NCI-H1436 (cell line): ENCODE data around the gene TMPRSS5.
"Not testable (repeated sequence)": the region's sequence is repeated elsewhere in the genome, so short reads cannot be mapped to it uniquely, and the experiment has no call there.

ENCODE experiments used
- DNase-seq: peaks from one replicate; lab custom pipeline; 2025; lab: John Stamatoyannopoulos, UW

TMPRSS5 gene

GRCh38 chr11:113697111-113697510 lies 9.0 kb downstream of the TMPRSS5 start:
- DNase-seq, result no peak

DNA sequence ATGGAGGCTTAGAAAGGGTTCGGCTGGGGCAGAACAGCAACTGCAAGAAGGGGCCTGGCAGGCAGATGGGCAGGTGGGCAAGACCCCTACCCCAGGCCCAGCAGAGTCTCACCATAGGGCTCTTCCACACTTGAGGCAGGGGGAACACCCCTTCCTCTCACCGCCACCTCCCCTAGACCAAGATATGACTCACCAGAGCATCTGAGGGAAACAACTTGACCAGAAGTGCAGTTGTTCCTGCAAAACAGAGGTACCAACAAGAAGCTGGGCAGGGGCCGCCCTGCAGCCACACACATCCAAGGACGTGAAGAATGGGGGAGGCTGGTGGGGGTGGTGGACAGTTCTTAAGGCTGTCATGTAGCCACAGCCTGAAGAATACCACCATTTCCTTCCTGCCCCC lies 10.9 kb downstream of the TMPRSS5 start:
- no peak for DNase-seq

DNA sequence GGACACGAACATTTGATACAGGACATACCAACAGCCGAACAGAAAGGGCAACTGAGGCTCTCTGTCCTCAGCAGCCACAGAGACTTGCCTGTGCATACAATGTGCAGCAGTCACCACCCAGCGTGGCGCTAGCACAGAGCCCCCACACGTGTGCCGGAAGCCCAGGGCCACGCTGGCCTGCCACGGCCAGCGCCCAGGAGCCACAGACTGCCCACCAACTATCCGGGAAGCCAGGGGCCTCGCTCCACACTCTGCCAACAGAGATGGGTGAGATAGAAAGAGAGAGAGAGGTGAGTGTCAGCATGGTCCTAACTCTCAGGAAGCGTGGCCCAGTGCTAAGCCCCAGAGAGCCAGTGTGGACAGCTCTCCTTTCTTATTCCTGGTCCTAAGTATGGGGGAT lies 11.7 kb downstream of the TMPRSS5 start:
- no peak for DNase-seq

GRCh38 chr11:113693030-113693429 lies 13.1 kb downstream of the TMPRSS5 start:
- DNase-seq, result no peak

DNA sequence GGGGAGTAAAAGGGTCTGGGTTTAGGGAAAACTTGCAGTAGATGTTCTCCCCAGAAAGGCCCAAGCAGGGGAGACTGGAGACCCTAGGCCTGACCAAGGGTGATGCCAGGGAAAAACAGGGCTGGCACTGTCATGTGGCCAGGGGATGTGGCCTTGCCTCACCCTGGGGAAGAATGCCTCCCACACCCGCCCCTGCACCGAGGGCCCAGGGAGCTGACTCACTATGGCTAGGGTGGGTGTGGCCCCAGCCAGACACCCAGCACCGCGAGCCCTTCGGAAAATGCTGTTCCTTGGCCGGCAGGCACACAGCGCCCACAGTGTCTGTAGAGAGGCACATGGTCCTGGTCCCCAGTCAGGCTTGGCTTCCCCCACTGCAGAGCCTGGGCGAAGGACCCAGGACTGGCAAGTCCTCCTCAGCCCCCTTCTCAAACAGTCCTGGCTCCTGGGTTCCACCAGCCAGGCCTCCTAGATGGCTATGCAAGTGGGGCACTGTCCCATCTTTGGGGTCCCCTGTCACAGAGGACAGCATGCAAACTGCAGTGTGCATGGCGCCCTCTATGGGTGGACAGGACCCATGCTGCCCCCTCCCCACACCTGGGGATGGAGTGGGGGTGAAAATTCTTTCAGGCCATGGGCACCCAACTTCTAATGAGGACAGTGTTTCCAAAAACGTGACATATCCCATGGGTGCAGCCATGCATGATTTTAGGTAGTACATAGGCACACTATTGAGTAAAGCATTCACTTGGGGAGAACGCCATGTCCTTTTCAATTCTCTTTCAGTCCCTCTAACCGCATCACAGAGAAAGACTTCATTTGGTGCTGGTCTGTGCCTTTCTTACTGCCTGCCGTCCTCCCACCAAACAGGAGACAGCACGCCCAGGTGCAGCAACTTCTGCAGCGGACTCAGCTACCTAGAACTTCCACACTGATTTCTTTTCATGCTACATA lies 15.2 kb downstream of the TMPRSS5 start:
- DNase-seq, result no peak

DNA sequence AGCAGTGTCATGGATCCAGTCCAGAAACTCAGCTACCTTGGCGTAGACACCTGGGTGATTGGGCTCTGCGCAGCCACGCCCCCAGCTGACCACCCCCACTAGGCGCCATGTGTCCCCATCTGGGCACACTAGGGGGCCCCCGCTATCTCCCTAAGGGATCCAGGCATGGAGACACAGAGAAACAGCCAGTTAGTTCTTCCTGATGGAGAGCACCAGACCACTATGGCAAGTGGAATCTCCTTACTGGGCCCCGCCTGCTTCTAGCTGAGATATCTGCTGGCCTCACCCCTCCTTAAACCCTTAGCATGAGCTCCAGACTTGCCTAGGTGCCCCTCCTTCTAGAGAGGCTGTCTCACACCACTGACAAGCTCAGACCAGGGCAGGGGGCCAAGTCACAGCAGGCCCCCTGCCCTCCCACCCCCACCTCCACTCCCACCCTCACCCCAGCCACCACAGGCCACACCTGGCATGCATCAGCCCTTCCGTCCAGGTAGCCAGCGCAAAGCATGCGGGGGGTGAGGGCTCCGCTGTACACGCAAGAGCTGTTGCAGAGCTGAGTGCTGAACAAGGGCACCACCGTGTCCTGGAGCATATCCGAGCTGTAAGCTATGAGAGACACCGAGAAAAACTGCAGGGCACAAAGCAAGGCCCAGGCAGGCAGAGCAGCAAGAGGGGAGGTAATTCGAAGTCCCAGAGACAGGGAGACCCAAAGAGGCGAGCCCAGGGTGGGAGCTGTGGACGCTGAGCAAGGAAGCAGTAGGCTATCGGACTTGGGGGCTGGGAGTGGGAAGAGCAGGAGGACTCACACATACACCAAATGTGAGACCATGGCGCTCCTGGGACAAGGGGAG lies 16.1 kb downstream of the TMPRSS5 start:
- DNase-seq, result no peak

- no peak for DNase-seq
Measured at GRCh38 chr11:113685654-113686359, 20.3 kb downstream of the TMPRSS5 start.

DNA sequence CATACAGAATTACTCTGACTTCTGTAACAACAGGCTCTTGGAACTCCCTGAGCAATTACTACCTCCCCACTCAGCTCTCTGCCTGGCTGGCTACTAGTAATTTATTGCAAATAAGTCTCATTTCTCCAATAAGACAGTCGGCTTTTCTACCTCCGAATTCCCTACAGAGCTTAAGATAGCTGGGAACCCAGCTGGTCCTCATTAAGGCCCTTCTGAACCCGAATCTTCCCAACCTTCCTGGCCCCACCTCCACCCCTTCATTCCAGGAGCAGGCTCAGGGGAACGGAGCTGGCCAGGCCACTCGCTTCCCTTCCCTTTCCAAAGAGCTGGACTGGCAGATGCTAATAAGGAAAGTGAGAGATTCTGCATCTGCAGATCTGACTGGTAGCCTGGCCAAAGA lies 21.6 kb downstream of the TMPRSS5 start:
- no peak for DNase-seq

- DNase-seq, result no peak
Measured at GRCh38 chr11:113683481-113684046, 22.5 kb downstream of the TMPRSS5 start.

DNA sequence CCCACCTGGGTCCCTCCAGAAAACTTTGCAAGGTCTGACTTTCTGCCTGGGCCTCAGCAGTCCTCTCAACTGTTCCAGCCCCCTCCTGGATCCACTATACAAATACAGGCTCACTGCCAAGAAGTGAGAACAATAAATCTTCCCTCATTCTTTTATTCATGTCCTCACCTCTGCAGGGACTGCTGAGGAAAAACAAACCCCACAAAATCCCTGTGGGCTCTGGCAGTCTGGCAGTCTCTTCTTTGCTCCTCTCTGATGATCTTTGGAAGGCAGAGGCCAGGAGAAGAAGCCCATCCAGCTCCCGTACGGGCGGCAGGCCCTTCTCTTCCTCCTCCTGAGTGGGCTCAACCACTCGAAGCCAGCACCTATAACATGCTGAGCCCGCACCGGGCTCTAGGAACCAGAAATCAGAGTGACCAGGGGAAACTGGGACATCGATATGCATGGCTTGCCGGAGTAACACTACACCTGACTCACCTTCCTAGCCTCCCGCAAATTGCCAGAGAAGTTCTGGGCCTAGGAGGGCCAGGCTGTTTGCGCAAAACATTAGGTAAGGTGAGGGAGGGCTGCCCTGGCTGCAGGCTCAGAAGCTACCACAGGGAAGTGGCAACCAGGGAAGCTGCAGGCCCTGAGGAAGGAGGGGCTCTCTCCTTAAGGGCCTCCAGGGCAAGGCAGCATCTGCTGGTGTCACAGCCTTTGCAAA lies 24.2 kb downstream of the TMPRSS5 start:
- DNase-seq, result no peak

GRCh38 chr11:113681282-113681681 lies 24.8 kb downstream of the TMPRSS5 start:
- no peak for DNase-seq

DNA sequence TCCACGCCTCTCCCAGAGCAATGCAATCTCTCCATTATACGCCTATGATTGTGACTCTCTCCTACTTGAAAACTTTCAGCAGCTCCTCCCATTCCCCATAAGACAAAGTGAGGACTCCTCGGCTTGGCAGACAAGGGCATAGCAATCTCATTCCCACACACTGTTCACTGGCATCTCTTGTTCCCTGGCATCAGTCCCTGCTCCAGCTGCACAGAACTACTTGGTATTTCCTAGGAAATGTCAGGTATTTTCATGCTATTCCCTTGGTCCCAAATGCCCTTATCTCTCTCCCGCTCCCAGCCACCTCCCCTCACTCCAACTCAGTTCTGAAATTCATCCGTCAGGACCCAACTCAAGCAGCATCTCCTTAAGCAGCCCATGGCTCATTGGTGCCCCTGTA lies 28.4 kb downstream of the TMPRSS5 start:
- DNase-seq, result no peak

- DNase-seq, result no peak
Measured at GRCh38 chr11:113675565-113675964, 30.5 kb downstream of the TMPRSS5 start.

GRCh38 chr11:113675003-113675561 lies 31.0 kb downstream of the TMPRSS5 start:
- DNase-seq, result no peak

DNA sequence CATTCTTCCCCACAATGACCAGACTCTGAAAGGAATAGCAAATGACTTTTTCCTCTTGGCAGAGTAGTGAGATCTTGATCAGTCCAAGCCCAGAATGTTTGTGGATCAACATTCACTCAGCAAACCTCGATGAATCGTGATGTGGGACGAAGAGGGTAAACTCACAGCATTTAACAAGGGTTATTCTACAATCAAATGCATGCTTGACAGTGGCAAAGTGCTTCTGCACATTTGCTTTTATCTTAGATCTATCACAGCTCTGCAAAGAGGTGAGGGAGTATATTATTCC lies 31.8 kb downstream of the TMPRSS5 start:
- DNase-seq, result no peak

GRCh38 chr11:113673550-113674396 lies 32.3 kb downstream of the TMPRSS5 start:
- DNase-seq, result no peak

GRCh38 chr11:113671914-113672313 lies 34.2 kb downstream of the TMPRSS5 start:
- not testable (repeated sequence) for DNase-seq

DNA sequence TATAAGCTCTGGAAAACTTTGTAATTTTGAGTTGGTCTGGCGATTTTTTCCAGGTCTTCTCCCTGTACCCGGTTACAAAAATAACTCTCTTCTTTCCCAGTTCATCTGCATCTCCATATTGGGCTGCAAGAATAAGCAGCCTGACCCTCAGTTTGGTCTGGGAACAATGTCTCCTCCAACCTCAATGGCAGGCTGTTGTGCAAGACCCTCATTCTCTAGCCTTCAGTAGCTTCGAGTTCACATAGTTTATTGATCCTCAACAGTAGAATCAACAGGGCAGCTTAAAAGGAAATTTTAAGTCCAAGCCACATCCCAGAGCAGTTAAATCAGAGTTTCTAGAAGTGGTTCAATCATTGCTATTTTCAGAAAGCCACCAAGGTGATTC lies 35.3 kb downstream of the TMPRSS5 start:
- no peak for DNase-seq

GRCh38 chr11:113670149-113670830 lies 35.8 kb downstream of the TMPRSS5 start:
- DNase-seq, result no peak

- no peak for DNase-seq
Measured at GRCh38 chr11:113668255-113668654, 37.9 kb downstream of the TMPRSS5 start.
